Astrocyte (in vitro differentiated cells and primary cell): ENCODE results near the gene RALGPS2.

Experiments used
- EZH2 ChIP-seq: IDR thresholded peaks from 2 replicates; pipeline ENCODE4 v1.6.1; 2012; ENCODE audit warnings: mild to moderate bottlenecking, low read length, inconsistent platforms; ENCODE audit not compliant: insufficient read depth
- TF ChIP-seq, protein P1 (sequence below): IDR thresholded peaks from 2 replicates; pipeline ENCODE4 v1.5.1; 2011; ENCODE audit warnings: low read depth, mild to moderate bottlenecking, inconsistent platforms, low read length, moderate library complexity; ENCODE audit not compliant: insufficient read depth

DNA sequence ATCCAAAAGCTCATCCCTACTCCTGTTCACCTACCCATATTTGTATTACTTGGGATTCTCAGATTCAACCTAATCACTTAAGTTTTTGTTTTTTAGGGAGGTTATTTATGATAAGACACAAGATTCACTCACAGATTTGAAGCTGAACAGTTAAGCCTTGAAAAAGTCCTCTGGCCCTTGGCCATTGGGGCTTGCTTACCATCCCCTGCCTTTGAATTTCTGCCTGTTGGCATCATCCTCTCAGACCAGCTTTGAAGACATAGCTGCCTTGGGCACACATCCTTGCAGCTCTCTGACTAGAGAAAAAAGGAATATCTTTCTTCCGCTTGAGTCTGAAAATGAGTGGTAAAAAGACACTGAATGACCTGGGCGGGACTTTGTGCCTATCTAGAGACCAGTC is 41.8 kb upstream of the RALGPS2 start:
- TF ChIP-seq, protein P1, sequence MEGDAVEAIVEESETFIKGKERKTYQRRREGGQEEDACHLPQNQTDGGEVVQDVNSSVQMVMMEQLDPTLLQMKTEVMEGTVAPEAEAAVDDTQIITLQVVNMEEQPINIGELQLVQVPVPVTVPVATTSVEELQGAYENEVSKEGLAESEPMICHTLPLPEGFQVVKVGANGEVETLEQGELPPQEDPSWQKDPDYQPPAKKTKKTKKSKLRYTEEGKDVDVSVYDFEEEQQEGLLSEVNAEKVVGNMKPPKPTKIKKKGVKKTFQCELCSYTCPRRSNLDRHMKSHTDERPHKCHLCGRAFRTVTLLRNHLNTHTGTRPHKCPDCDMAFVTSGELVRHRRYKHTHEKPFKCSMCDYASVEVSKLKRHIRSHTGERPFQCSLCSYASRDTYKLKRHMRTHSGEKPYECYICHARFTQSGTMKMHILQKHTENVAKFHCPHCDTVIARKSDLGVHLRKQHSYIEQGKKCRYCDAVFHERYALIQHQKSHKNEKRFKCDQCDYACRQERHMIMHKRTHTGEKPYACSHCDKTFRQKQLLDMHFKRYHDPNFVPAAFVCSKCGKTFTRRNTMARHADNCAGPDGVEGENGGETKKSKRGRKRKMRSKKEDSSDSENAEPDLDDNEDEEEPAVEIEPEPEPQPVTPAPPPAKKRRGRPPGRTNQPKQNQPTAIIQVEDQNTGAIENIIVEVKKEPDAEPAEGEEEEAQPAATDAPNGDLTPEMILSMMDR, result no peak
- TF ChIP-seq EZH2, result no peak
